Caki2 (cell line): Measurements from ENCODE around the gene TNFRSF14. TPM values are rescaled to one million over a fixed set of nuclear protein-coding genes. Genes with fewer than 3 reads are reported as not detected.

Experiments used
- DNase-seq: peaks from one replicate; pipeline ENCODE4 v3.0.0-alpha.2; 2015; ENCODE audit warnings: low read depth
- in situ Hi-C: cut with HindIII; loops from 2 replicates; pipeline ENCODE4 v1.10.0; 2016; ENCODE audit warnings: low sequenced_read_pairs, low pct_unique_long_range_greater_than_20kb, mixed read lengths
- total RNA-seq: library from RNA; depleted of rRNA; stranded (reverse); fragments of >200 nt; shearing (Covaris generic); gene quantifications from 2 replicates; pipeline ENCODE4 v1.2.3, GENCODE V29; 2014; ENCODE audit warnings: low replicate concordance

TNFRSF14 gene
- total RNA-seq, 1 experiment from 2014 or later, result not detected

- in situ Hi-C loops, result no loop called here
- DNase-seq, result no peak
These were observed 36.0 kb upstream of the TNFRSF14 start for GRCh38 chr1:2520206-2520605.

GRCh38 chr1:2520806-2521205, 35.4 kb upstream of the TNFRSF14 start:
- in situ Hi-C loops, result no loop called here

GRCh38 chr1:2522230-2522629, 33.9 kb upstream of the TNFRSF14 start:
- no peak for DNase-seq
- in situ Hi-C loops, result no loop called here

More at GRCh38 chr1:2520806-2521205, 35.4 kb upstream of the TNFRSF14 start:
- DNase-seq, result no peak

GRCh38 chr1:2523191-2523890, 32.8 kb upstream of the TNFRSF14 start:
- DNase-seq, result no peak
- in situ Hi-C loops, result no loop called here

- in situ Hi-C loops, result no loop called here
These were observed 32.1 kb upstream of the TNFRSF14 start for GRCh38 chr1:2523891-2524609.

GRCh38 chr1:2525572-2525919, 30.6 kb upstream of the TNFRSF14 start:
- in situ Hi-C loops, result no loop called here
- no peak for DNase-seq

More at GRCh38 chr1:2523891-2524609, 32.1 kb upstream of the TNFRSF14 start:
- no peak for DNase-seq

GRCh38 chr1:2525920-2526823, 30.0 kb upstream of the TNFRSF14 start, which contains the start of gene PANK4:
Gene PANK4 (minus strand): TSS chr1:2526596. CDS start chr1:2526587, 9 bp downstream.
- in situ Hi-C loops, result no loop called here
- DNase-seq, result peak; percentile 72

GRCh38 chr1:2526824-2527555, 29.2 kb upstream of the TNFRSF14 start:
- DNase-seq, result peak; percentile 47
- in situ Hi-C loops, result no loop called here

- in situ Hi-C loops, result no loop called here
- no peak for DNase-seq
These were observed 28.7 kb upstream of the TNFRSF14 start for GRCh38 chr1:2527556-2527860.

- DNase-seq, result no peak
- in situ Hi-C loops, result no loop called here
These were observed 28.2 kb upstream of the TNFRSF14 start for GRCh38 chr1:2528016-2528415.

- in situ Hi-C loops, result no loop called here
- no peak for DNase-seq
These were observed 27.6 kb upstream of the TNFRSF14 start for GRCh38 chr1:2528611-2528965.

- DNase-seq, result no peak
- in situ Hi-C loops, result no loop called here
These were observed 27.0 kb upstream of the TNFRSF14 start for GRCh38 chr1:2528966-2529783.

GRCh38 chr1:2529784-2530512, 26.2 kb upstream of the TNFRSF14 start, which contains the start of gene HES5:
Gene HES5 (minus strand): TSS chr1:2530263. CDS start chr1:2530164, 99 bp downstream.
- DNase-seq, result no peak
- in situ Hi-C loops, result no loop called here

- in situ Hi-C loops, result no loop called here
- DNase-seq, result no peak
These were observed 25.4 kb upstream of the TNFRSF14 start for GRCh38 chr1:2530513-2531361.

GRCh38 chr1:2532485-2533160, 23.5 kb upstream of the TNFRSF14 start:
- DNase-seq, result no peak
- in situ Hi-C loops, result no loop called here

GRCh38 chr1:2533365-2533764, 22.8 kb upstream of the TNFRSF14 start:
- no peak for DNase-seq
- in situ Hi-C loops, result no loop called here
